ENCODE measurements around the gene MRPS31. TPM values are rescaled to one million over a fixed set of nuclear protein-coding genes. Genes with fewer than 3 reads are reported as not detected.
"Not testable (repeated sequence)": the region's sequence is repeated elsewhere in the genome, so short reads cannot be mapped to it uniquely, and the experiment has no call there.

Gene MRPS31
- total and polyA plus RNA-seq, 9 donors, result 23.1 to 34.1 (median 27.1) TPM

DNA sequence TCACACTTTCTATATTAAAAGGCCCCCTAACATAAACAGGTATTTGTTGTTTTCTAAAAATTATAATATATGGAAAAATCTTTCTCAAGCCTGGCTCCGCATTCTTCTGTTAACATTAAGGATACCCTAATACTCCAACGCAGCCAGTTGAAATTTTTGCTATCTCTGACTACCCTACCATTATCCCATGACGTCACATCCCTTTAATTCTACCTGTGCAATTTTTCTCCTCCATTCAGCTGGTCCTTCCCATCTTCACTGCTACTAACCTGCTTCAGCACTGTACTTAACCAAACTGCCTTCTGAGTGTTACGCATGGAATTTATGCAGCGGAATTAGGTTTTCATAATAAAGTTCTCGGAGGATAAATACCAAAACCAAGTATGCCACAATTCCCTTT, 1.0 kb downstream of the MRPS31 start:
- Histone ChIP-seq H3K4me1 (ENCODE audit: control insufficient read depth, insufficient read depth, low read length) (peaks cover 7% of the 10 kb centered on the region), H3K36me3 (ENCODE audit: control insufficient read depth, insufficient read depth, low read length) (no peaks in the 10 kb centered on the region), H3K27ac (ENCODE audit: low read length) (no peak overlapping the region), H3K4me3 (ENCODE audit: low read length) (peak overlapping the region; percentile 92), H3K27me3 (ENCODE audit: control insufficient read depth, insufficient read depth, low read length) (no peaks in the 10 kb centered on the region), H3K9me3 (replicated peaks; ENCODE audit: control insufficient read depth, low read depth, low read length) (no peaks in the 10 kb centered on the region)
- DNase-seq, result no peak
- 85% methylated on average over 4 of the region's 6 CpGs for WGBS (ENCODE audit: insufficient coverage)

DNA sequence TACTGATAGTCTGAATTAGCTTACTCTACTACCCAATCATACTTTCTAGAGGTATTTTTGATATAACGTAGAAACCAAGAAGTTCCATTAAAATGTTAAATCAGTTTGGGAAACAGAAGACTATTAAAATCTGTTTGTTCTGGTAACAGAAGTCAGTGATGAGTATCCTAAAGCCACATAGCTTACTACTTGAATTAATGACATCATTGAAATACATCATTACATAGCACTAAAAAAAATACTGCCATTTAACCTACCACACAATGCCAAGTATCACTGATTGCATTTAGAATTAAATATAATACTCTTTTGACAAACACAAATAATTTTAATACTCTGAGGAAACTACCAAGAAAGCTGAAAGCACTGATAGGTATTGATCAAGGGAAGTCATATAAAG, 5.4 kb downstream of the MRPS31 start:
- H3K9me3 ChIP-seq (replicated peaks; ENCODE audit: control insufficient read depth, low read depth, low read length), result no peaks in the 10 kb centered on the region
- no peak overlapping the region for H3K4me3 ChIP-seq (ENCODE audit: low read length)
- H3K27me3 ChIP-seq (ENCODE audit: control insufficient read depth, insufficient read depth, low read length), result no peaks in the 10 kb centered on the region
- no CpG with 5 or more reads among the region's 1 CpG for WGBS (ENCODE audit: insufficient coverage)
- H3K36me3 ChIP-seq (ENCODE audit: control insufficient read depth, insufficient read depth, low read length), result peaks cover 8% of the 10 kb centered on the region
- no peak for DNase-seq
- peaks cover 7% of the 10 kb centered on the region for H3K4me1 ChIP-seq (ENCODE audit: control insufficient read depth, insufficient read depth, low read length)
- H3K27ac ChIP-seq (ENCODE audit: low read length), result no peak overlapping the region

DNA sequence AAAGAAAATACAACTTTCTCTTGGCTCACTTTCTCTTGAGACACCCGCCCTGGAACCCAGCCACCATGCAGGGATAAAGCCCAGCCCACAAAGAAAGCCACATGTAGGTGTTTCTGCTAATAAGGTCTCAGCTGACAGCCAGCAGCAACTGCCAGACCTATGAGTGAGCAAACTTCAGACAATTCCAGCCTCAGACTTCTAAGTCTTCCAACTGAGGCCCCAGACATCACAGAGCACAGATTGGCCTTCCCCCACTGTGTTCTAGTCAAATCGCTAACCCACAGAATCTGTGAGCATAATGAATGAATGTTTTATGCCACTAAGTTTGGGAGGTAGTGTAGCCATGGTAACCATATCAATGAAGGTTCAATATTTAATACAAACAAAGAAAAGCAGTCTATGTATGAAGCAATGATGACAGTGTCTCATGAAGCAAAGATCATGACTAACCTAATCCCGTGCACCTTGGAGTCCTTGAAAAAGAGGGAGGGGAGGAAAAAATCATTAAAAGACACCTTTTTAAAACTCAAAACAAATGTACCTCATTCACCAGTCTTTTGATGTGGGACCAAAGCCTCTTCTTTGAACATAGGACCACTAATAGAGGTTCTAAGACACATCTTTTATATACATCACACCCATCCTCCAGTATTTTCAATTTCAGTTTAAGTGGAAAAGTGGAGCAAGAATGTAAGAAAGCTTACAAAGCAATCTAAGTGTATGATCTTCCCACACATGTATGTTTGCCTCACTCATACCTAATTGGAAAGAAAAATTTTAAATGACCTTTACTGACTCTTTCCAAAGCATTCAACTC, 6.2 kb downstream of the MRPS31 start:
- Histone ChIP-seq H3K4me3 (ENCODE audit: low read length) (no peak overlapping the region), H3K36me3 (ENCODE audit: control insufficient read depth, insufficient read depth, low read length) (peaks cover 15% of the 10 kb centered on the region), H3K4me1 (ENCODE audit: control insufficient read depth, insufficient read depth, low read length) (no peaks in the 10 kb centered on the region), H3K27me3 (ENCODE audit: control insufficient read depth, insufficient read depth, low read length) (no peaks in the 10 kb centered on the region), H3K9me3 (replicated peaks; ENCODE audit: control insufficient read depth, low read depth, low read length) (no peaks in the 10 kb centered on the region), H3K27ac (ENCODE audit: low read length) (no peak overlapping the region)
- 86% methylated on average over 1 of the region's 3 CpGs for WGBS (ENCODE audit: insufficient coverage)
- no peak for DNase-seq

GRCh38 chr13:40762849-40763248, 8.1 kb downstream of the MRPS31 start:
- WGBS (ENCODE audit: insufficient coverage), result no CpG with 5 or more reads among the region's 1 CpG
- Histone ChIP-seq H3K9me3 (replicated peaks; ENCODE audit: control insufficient read depth, low read depth, low read length) (no peaks in the 10 kb centered on the region), H3K4me3 (ENCODE audit: low read length) (no peak overlapping the region), H3K27ac (ENCODE audit: low read length) (no peak overlapping the region), H3K27me3 (ENCODE audit: control insufficient read depth, insufficient read depth, low read length) (no peaks in the 10 kb centered on the region), H3K36me3 (ENCODE audit: control insufficient read depth, insufficient read depth, low read length) (peaks cover 19% of the 10 kb centered on the region), H3K4me1 (ENCODE audit: control insufficient read depth, insufficient read depth, low read length) (no peaks in the 10 kb centered on the region)
- DNase-seq, result no peak

DNA sequence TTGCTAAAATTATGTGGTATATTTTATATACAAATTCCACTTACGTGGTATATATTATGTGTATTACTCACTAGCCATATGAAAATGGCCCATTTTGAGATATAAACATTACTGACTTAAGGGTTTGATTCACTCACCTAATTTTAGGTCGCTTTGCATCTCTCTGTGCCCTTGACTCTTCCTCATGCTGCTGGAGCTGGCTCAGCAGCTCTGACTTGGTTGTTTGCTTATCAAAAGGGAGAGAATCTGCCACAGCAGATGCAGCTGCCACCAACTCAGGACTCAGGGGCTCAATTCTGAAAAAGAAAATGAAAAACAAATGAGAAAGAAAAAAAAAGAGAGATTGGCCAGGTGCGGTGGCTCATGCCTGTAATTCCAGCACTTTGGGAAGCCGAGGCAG, 12.2 kb downstream of the MRPS31 start:
- WGBS (ENCODE audit: insufficient coverage), result 100% methylated on average over 2 of the region's 4 CpGs
- Histone ChIP-seq H3K27ac (ENCODE audit: low read length) (no peak overlapping the region), H3K4me1 (ENCODE audit: control insufficient read depth, insufficient read depth, low read length) (no peaks in the 10 kb centered on the region), H3K9me3 (replicated peaks; ENCODE audit: control insufficient read depth, low read depth, low read length) (no peaks in the 10 kb centered on the region), H3K36me3 (ENCODE audit: control insufficient read depth, insufficient read depth, low read length) (peaks cover 24% of the 10 kb centered on the region), H3K4me3 (ENCODE audit: low read length) (no peak overlapping the region), H3K27me3 (ENCODE audit: control insufficient read depth, insufficient read depth, low read length) (no peaks in the 10 kb centered on the region)
- DNase-seq, result no peak

DNA sequence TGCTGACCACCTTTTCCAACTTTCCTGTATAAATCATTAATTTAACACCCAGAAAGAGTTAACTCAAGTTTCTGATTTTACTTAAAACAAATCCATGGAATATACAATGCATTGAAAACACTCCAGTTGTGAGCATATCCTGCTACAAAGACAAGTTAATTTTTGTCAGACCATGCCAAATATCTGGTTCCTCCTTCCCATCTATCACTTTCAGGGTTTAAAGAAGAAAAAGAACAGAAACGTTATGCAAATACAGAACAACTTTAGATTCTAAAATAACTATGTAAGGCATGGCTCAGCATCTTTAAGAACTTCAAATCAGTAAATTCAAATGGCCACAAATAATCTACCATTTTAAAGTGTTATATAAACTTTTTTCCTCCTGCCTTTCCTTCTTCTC, 14.9 kb downstream of the MRPS31 start:
- Histone ChIP-seq H3K36me3 (ENCODE audit: control insufficient read depth, insufficient read depth, low read length) (peaks cover 33% of the 10 kb centered on the region), H3K27me3 (ENCODE audit: control insufficient read depth, insufficient read depth, low read length) (no peaks in the 10 kb centered on the region), H3K27ac (ENCODE audit: low read length) (no peak overlapping the region), H3K4me3 (ENCODE audit: low read length) (no peak overlapping the region), H3K4me1 (ENCODE audit: control insufficient read depth, insufficient read depth, low read length) (no peaks in the 10 kb centered on the region), H3K9me3 (replicated peaks; ENCODE audit: control insufficient read depth, low read depth, low read length) (no peaks in the 10 kb centered on the region)
- no CpG with 5 or more reads among the region's 1 CpG for WGBS (ENCODE audit: insufficient coverage)
- no peak for DNase-seq

DNA sequence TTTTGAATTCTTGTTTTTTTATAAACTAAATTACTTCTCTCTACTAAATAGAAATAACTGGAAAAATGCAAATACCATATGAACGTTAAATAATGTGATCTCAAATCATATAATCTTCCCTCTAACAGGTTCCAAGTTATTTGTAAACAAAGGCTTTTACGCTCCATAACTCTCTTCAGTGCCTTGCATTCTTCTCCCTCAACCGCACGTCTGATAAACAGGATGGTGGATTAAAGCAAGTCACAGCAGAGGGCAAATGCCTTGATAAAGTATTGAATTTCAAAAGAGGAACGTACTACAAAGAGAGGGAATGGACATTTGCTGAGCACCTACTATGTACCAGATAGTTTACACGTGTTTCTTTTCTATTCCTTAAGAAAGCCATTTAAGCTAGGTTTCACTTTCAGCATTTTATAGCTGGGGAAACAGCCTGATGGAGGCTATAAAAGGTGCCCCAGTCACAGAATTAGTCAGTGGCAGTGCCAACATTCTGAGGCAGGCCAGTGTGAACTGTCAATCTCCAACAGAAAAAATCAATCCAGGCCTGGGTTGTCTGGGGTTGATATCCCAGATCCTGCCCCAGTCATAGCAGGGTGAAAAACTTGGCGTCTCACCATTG, 15.8 kb downstream of the MRPS31 start:
- Histone ChIP-seq H3K4me3 (ENCODE audit: low read length) (no peak overlapping the region), H3K4me1 (ENCODE audit: control insufficient read depth, insufficient read depth, low read length) (no peaks in the 10 kb centered on the region), H3K9me3 (replicated peaks; ENCODE audit: control insufficient read depth, low read depth, low read length) (no peaks in the 10 kb centered on the region), H3K36me3 (ENCODE audit: control insufficient read depth, insufficient read depth, low read length) (peaks cover 30% of the 10 kb centered on the region), H3K27ac (ENCODE audit: low read length) (no peak overlapping the region), H3K27me3 (ENCODE audit: control insufficient read depth, insufficient read depth, low read length) (no peaks in the 10 kb centered on the region)
- DNase-seq, result no peak
- no CpG with 5 or more reads among the region's 7 CpGs for WGBS (ENCODE audit: insufficient coverage)

GRCh38 chr13:40749327-40749726, 21.7 kb downstream of the MRPS31 start:
- no peak overlapping the region for H3K27ac ChIP-seq (ENCODE audit: low read length)
- no peak for DNase-seq
- H3K36me3 ChIP-seq (ENCODE audit: control insufficient read depth, insufficient read depth, low read length), result peaks cover 12% of the 10 kb centered on the region

DNA sequence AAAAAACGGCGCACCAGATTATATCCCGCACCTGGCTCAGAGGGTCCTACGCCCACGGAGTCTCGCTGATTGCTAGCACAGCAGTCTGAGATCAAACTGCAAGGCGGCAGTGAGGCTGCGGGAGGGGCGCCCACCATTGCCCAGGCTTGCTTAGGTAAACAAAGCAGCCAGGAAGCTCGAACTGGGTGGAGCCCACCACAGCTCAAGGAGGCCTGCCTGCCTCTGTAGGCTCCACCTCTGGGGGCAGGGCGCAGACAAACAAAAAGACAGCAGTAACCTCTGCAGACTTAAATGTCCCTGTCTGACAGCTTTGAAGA, 35.8 kb downstream of the MRPS31 start:
- not testable (repeated sequence) for H3K4me1 ChIP-seq (ENCODE audit: control insufficient read depth, insufficient read depth, low read length); H3K27me3 ChIP-seq (ENCODE audit: control insufficient read depth, insufficient read depth, low read length); H3K4me3 ChIP-seq (ENCODE audit: low read length); H3K27ac ChIP-seq (ENCODE audit: low read length); H3K36me3 ChIP-seq (ENCODE audit: control insufficient read depth, insufficient read depth, low read length); DNase-seq; H3K9me3 ChIP-seq (replicated peaks; ENCODE audit: control insufficient read depth, low read depth, low read length)
- WGBS (ENCODE audit: insufficient coverage), result no CpG with 5 or more reads among the region's 11 CpGs

More at GRCh38 chr13:40749327-40749726, 21.7 kb downstream of the MRPS31 start:
- H3K9me3 ChIP-seq (replicated peaks; ENCODE audit: control insufficient read depth, low read depth, low read length), result no peaks in the 10 kb centered on the region
- WGBS (ENCODE audit: insufficient coverage), result no CpG with 5 or more reads among the region's 1 CpG
- H3K4me3 ChIP-seq (ENCODE audit: low read length), result no peak overlapping the region
- no peaks in the 10 kb centered on the region for H3K4me1 ChIP-seq (ENCODE audit: control insufficient read depth, insufficient read depth, low read length)
- no peaks in the 10 kb centered on the region for H3K27me3 ChIP-seq (ENCODE audit: control insufficient read depth, insufficient read depth, low read length)

DNA sequence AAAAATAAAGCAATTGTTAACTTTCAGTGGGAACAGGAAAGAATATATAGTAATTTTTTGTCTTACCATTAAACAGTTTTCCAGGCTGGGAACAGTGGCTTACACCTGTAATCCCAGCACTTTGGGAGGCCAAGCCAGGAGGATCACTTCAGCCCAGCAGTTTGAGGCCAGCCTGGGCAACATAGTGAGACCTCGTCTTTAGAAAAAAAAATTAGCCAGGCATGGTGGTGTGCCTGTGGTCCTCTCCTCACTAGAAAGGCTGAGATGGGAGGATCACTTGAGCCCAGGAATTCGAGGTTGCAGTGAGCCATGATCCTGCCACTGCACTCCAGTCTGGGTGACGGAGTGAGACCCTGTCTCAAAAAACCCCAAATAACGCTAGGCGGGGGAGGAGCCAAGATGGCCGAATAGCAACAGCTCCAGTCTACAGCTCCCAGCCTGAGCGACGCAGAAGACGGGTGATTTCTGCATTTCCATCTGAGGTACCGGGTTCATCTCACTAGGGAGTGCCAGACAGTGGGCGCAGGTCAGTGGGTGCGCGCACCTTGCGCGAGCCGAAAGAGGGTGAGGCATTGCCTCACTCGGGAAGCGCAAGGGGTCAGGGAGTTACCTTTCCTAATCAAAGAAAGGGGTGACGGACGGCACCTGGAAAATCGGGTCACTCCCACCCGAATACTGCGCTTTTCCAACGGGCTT, 36.3 kb downstream of the MRPS31 start:
- not testable (repeated sequence) for H3K27me3 ChIP-seq (ENCODE audit: control insufficient read depth, insufficient read depth, low read length); H3K27ac ChIP-seq (ENCODE audit: low read length); H3K9me3 ChIP-seq (replicated peaks; ENCODE audit: control insufficient read depth, low read depth, low read length); H3K4me1 ChIP-seq (ENCODE audit: control insufficient read depth, insufficient read depth, low read length); DNase-seq; H3K36me3 ChIP-seq (ENCODE audit: control insufficient read depth, insufficient read depth, low read length); H3K4me3 ChIP-seq (ENCODE audit: low read length)
- 96% methylated on average over 20 of the region's 24 CpGs for WGBS (ENCODE audit: insufficient coverage)

All from muscle of leg (tissue), 11 donors.